ENCODE measurements around the gene ARL8A. TPM values are rescaled to one million over a fixed set of nuclear protein-coding genes. Genes with fewer than 3 reads are reported as not detected.

The ARL8A gene
- total RNA-seq, 3 donors from 2014 or later: 36.3 to 69.6 (median 41.2) TPM

GRCh38 chr1:202131956-202132821 is 12.3 kb downstream of the ARL8A start:
- H3K4me1 ChIP-seq (ENCODE audit: low read depth): no peaks in the 10 kb centered on the region
- peak in 2 of 3 donors; percentile 38 to 66 for DNase-seq

GRCh38 chr1:202130816-202131522 is 13.6 kb downstream of the ARL8A start:
- DNase-seq (no peak), ATAC-seq (no peak)
- intact Hi-C loops (cut with DNase I, micrococcal nuclease): no loop called here
- TF ChIP-seq, protein P1, sequence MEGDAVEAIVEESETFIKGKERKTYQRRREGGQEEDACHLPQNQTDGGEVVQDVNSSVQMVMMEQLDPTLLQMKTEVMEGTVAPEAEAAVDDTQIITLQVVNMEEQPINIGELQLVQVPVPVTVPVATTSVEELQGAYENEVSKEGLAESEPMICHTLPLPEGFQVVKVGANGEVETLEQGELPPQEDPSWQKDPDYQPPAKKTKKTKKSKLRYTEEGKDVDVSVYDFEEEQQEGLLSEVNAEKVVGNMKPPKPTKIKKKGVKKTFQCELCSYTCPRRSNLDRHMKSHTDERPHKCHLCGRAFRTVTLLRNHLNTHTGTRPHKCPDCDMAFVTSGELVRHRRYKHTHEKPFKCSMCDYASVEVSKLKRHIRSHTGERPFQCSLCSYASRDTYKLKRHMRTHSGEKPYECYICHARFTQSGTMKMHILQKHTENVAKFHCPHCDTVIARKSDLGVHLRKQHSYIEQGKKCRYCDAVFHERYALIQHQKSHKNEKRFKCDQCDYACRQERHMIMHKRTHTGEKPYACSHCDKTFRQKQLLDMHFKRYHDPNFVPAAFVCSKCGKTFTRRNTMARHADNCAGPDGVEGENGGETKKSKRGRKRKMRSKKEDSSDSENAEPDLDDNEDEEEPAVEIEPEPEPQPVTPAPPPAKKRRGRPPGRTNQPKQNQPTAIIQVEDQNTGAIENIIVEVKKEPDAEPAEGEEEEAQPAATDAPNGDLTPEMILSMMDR (IDR thresholded peaks at IDR 0.05): no peak
- Histone ChIP-seq H3K36me3 (ENCODE audit: low read depth) (no peaks in the 10 kb centered on the region), H3K4me1 (ENCODE audit: low read depth) (no peaks in the 10 kb centered on the region), H3K9me3 (no peaks in the 10 kb centered on the region), H3K4me3 (no peak overlapping the region)

More at GRCh38 chr1:202131956-202132821, 12.3 kb downstream of the ARL8A start:
- Histone ChIP-seq H3K9me3 (no peaks in the 10 kb centered on the region), H3K36me3 (ENCODE audit: low read depth) (no peaks in the 10 kb centered on the region), H3K4me3 (no peak overlapping the region)
- intact Hi-C loops (cut with DNase I, micrococcal nuclease): no loop called here
- TF ChIP-seq, protein P1 (IDR thresholded peaks at IDR 0.05): no peak
- peak; percentile 28 for ATAC-seq

DNA sequence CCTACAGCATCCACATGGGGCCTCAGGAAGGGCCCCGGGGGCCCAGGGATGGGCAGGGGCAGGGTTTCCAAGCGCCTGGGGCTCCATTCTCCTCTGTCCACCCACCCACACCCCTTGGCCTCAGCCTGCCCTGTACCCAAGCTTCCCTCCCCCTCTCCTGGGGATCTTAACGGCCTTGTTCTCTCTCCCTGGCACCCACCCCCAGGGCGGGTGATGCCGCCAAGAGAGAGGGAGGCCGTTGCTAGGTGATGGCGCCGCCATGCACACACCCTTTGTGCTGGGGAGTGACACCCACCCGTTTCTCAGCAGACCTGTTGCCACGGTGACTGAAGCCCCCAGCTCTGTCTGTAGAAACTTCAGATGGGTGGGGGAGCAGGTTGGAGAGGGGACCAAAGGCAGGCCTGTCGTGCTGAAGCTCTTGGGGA is 14.2 kb downstream of the ARL8A start:
- ATAC-seq (no peak), DNase-seq (no peak)
- Histone ChIP-seq H3K4me1 (ENCODE audit: low read depth) (no peaks in the 10 kb centered on the region), H3K36me3 (ENCODE audit: low read depth) (no peaks in the 10 kb centered on the region), H3K9me3 (no peaks in the 10 kb centered on the region), H3K4me3 (no peak overlapping the region)
- intact Hi-C loops (cut with DNase I, micrococcal nuclease): no loop called here
- TF ChIP-seq, protein P1 (IDR thresholded peaks at IDR 0.05): no peak

DNA sequence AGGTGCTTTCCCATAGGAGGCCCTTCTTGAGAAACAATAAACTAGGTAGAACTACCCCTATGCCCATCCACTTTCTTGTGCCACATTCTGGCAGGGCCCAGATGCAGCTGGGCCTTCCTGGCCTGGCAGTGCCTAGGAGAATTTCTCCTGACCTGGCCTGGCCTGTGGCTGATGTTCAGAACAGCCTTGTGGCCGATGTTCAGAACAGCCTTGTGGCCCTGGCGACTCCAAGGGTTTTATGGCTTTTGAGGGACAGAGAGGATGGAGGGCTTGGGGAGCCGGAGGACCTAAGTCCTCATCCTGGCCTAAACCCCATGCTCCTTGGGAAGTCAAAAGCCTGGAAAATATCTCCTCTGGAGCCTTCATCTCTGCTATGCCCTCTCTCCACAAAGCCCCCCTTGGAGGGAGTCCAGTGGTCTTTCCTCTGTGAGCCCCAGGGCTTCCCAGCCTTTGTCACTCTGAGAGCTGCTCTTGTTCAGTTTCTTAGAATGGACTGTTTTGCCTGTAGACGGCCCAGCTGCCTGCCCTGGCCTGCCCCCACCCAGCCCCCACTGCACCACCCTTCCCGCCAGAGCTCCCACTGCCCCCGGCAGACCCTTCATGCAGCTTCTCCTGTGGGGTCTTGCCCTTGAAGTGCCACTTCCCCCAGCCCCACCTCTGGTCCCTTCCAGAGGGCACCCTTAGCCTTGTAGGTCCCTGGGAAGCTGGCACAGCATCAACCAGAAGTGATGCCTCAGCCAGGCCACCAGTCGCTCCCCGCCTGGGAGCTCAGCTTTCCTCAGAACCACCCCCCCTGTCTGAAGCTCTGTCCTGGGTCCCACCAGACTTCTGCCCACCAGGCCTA is 14.9 kb downstream of the ARL8A start:
- intact Hi-C loops (cut with DNase I, micrococcal nuclease): no loop called here
- ATAC-seq (no peak), DNase-seq (no peak)

More for the DNA sequence above, 14.9 kb downstream of the ARL8A start:
- Histone ChIP-seq H3K9me3 (no peaks in the 10 kb centered on the region), H3K36me3 (ENCODE audit: low read depth) (no peaks in the 10 kb centered on the region), H3K4me1 (ENCODE audit: low read depth) (no peaks in the 10 kb centered on the region), H3K4me3 (no peak overlapping the region)
- TF ChIP-seq, protein P1 (IDR thresholded peaks at IDR 0.05): no peak
